SK-N-SH treated with all-trans-retinoic acid at 6 μM for 48 hours (cell line): Measurements from ENCODE around the gene GCNA.

ENCODE experiments used
- PATZ1 ChIP-seq: fragments of 250-450 bp; sonication (Bioruptor Pico); IDR thresholded peaks from 2 replicates; pipeline ENCODE4 v1.8.0; 2020; ENCODE audit warnings: mild to moderate bottlenecking, moderate library complexity, borderline replicate concordance
- PPARA ChIP-seq: fragments of 250-450 bp; sonication (Bioruptor Pico); IDR thresholded peaks from 2 replicates; pipeline ENCODE4 v1.5.0; 2020; ENCODE audit warnings: mild to moderate bottlenecking, borderline replicate concordance
- ZFP3 ChIP-seq: fragments of 250-450 bp; sonication (Bioruptor Pico); IDR thresholded peaks from 2 replicates; pipeline ENCODE4 v1.5.0; 2020; ENCODE audit warnings: mild to moderate bottlenecking, moderate library complexity
- ZFP30 ChIP-seq: fragments of 450-650 bp; formaldehyde crosslinking; IDR thresholded peaks from 2 replicates; pipeline ENCODE4 v1.5.0; 2022; ENCODE audit warnings: mild to moderate bottlenecking, moderate library complexity
- ZNF8 ChIP-seq: fragments of 450-650 bp; formaldehyde crosslinking; IDR thresholded peaks from 2 replicates; pipeline ENCODE4 v1.5.0; 2020; ENCODE audit warnings: mild to moderate bottlenecking, moderate library complexity
- TF ChIP-seq, protein P1 (sequence below): fragments of 250-450 bp; sonication (Bioruptor Pico); IDR thresholded peaks from 2 replicates; pipeline ENCODE4 v1.5.1; 2021; ENCODE audit warnings: mild to moderate bottlenecking, moderate library complexity

DNA sequence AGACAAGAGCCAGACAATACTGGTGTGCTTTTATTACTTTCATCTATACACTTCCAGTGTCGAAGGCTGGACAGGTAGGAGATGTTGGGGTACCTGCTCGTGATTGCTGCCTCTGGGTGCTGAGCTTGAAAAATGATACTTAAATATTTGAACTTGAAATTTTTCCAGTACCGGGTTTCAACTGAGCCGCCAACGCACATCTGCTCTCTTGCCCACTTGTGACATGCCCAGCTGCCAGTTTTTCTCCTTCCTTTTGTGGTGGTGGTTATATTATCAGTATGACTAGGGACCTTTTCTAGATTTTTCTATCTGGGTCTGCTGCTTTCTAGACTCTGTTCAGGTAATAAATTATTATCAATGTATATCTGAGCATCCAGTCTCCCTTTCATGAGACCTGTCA is 42.0 kb upstream of the GCNA start:
- TF ChIP-seq PATZ1 (CRISPR knock-in tag) = no peak
- TF ChIP-seq ZFP30 (CRISPR knock-in tag) = no peak
- TF ChIP-seq, protein P1, sequence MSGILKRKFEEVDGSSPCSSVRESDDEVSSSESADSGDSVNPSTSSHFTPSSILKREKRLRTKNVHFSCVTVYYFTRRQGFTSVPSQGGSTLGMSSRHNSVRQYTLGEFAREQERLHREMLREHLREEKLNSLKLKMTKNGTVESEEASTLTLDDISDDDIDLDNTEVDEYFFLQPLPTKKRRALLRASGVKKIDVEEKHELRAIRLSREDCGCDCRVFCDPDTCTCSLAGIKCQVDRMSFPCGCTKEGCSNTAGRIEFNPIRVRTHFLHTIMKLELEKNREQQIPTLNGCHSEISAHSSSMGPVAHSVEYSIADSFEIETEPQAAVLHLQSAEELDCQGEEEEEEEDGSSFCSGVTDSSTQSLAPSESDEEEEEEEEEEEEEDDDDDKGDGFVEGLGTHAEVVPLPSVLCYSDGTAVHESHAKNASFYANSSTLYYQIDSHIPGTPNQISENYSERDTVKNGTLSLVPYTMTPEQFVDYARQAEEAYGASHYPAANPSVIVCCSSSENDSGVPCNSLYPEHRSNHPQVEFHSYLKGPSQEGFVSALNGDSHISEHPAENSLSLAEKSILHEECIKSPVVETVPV (CRISPR knock-in tag) = no peak
- TF ChIP-seq PPARA (CRISPR knock-in tag) = no peak
- no peak for TF ChIP-seq ZFP3
- TF ChIP-seq ZNF8 (CRISPR knock-in tag) = no peak
